Panc1 (cell line): ENCODE data around the gene ZNF584. TPM values are rescaled to one million over a fixed set of nuclear protein-coding genes. Genes with fewer than 3 reads are reported as not detected.
A peak's percentile ranks its signal among the peaks of the same experiment; 100 is the strongest.

Experiments
- ATAC-seq: fragments of 200-7000 bp; cut with Tn5 transposase; 2 replicates; pipeline ENCODE4 v1.9.1; 2020; ENCODE audit warnings: mild to moderate bottlenecking, moderate library complexity
- BruUV-seq: library from RNA; stranded (reverse); fragments of 400-500 nt; replicated peaks from 2 replicates; lab custom pipeline; 2021; lab: Mats Ljungman, UMichigan
- CTCF ChIA-PET: fragments of 300-600 bp; sonication (Branson Sonifier 250); formaldehyde crosslinking; loops from one replicate; lab custom pipeline; 2022; ENCODE audit warnings: antibody characterized with exemption; lab: Charles Lee
- POLR2A ChIA-PET: fragments of 300-600 bp; sonication (Branson Sonifier 250); formaldehyde crosslinking; loops from one replicate; lab custom pipeline; 2022; ENCODE audit warnings: antibody characterized with exemption; lab: Charles Lee
- DNase-seq: peaks from one replicate; pipeline ENCODE4 v3.0.0-alpha.2; 2010; ENCODE audit warnings: low read depth, low spot score
- H3K27ac ChIP-seq: 2 replicates; pipeline ENCODE4 v1.5.1; 2011; ENCODE audit warnings: mild to moderate bottlenecking, low read length, inconsistent platforms
- H3K27me3 ChIP-seq: fragments of 200-500 bp; sonication (Bioruptor generic); 2 replicates; pipeline ENCODE4 v1.6.0; 2014; ENCODE audit warnings: low read length, inconsistent platforms; ENCODE audit not compliant: control insufficient read depth, insufficient read depth
- H3K36me3 ChIP-seq: fragments of 200-500 bp; sonication (Bioruptor generic); 2 replicates; pipeline ENCODE4 v1.5.1; 2014; ENCODE audit warnings: inconsistent platforms, mild to moderate bottlenecking, low read length, moderate library complexity; ENCODE audit not compliant: control insufficient read depth, insufficient read depth
- H3K4me1 ChIP-seq: 2 replicates; pipeline ENCODE4 v1.5.1; 2011; ENCODE audit warnings: inconsistent platforms, mild to moderate bottlenecking, low read length, moderate library complexity; ENCODE audit not compliant: control insufficient read depth, insufficient read depth
- H3K4me3 ChIP-seq, 2 experiments: 2 replicates each; pipeline ENCODE4 v1.5.1; 2011 to 2012; ENCODE audit warnings: low read depth in 2 of 2, low read length in 2 of 2, mild to moderate bottlenecking in 2 of 2, inconsistent platforms in 1 of 2, moderate library complexity in 1 of 2
- H3K9me3 ChIP-seq: fragments of 200-500 bp; sonication (Bioruptor generic); 2 replicates; pipeline ENCODE4 v1.5.1; 2014; ENCODE audit warnings: low read depth, mild to moderate bottlenecking, inconsistent platforms, low read length, moderate library complexity; ENCODE audit not compliant: control insufficient read depth, insufficient read depth
- CTCF ChIP-seq: fragments of 450-650 bp; IDR thresholded peaks from 2 replicates; pipeline ENCODE4 v1.5.1; 2017; ENCODE audit warnings: mild to moderate bottlenecking
- POLR2AphosphoS5 ChIP-seq: IDR thresholded peaks from 2 replicates; pipeline ENCODE4 v1.6.1; 2012; ENCODE audit warnings: mild to moderate bottlenecking, low read depth, low read length, moderate library complexity
- REST ChIP-seq, 2 experiments: IDR thresholded peaks; 2 replicates each; pipeline ENCODE4 v1.6.1; 2011 to 2012; ENCODE audit warnings: low read depth in 2 of 2, control low read depth in 1 of 2, low read length in 1 of 2, mild to moderate bottlenecking in 1 of 2, moderate library complexity in 1 of 2; ENCODE audit not compliant: insufficient read depth in 1 of 2
- SIN3A ChIP-seq: IDR thresholded peaks from 2 replicates; pipeline ENCODE4 v1.6.1; 2012; ENCODE audit warnings: low read depth, mild to moderate bottlenecking, low read length, moderate library complexity, borderline replicate concordance; ENCODE audit not compliant: insufficient read depth
- TCF7L2 ChIP-seq: IDR thresholded peaks from 2 replicates; pipeline ENCODE4 v1.6.1; 2011; ENCODE audit warnings: mild to moderate bottlenecking, low read depth, low read length, inconsistent platforms
- in situ Hi-C: cut with HindIII; loops from 2 replicates; pipeline ENCODE4 v1.10.0; 2016; ENCODE audit warnings: low sequenced_read_pairs, low pct_unique_long_range_greater_than_20kb
- intact Hi-C: fragments of 100-400 bp; cut with micrococcal nuclease; formaldehyde crosslinking; loops from one replicate; pipeline ENCODE4 v1.10.0; 2022; ENCODE audit not compliant: unreplicated experiment
- total RNA-seq: library from RNA; stranded (reverse); gene quantifications from one replicate; pipeline ENCODE4 v1.2.1, GENCODE V29; 2021; ENCODE audit not compliant: unreplicated experiment

Gene ZNF584
- total RNA-seq, 1 experiment from 2014 or later, result 29.0 TPM

GRCh38 chr19:58388175-58388526 lies 20.3 kb upstream of the ZNF584 start:
- CTCF ChIA-PET, result no interaction called here
- Histone ChIP-seq H3K36me3 (peaks cover 29% of the 10 kb centered on the region), H3K27ac (peak overlapping the region; percentile 99), H3K4me3 (peak overlapping the region; percentile 97 to 98), H3K9me3 (no peaks in the 10 kb centered on the region), H3K27me3 (no peaks in the 10 kb centered on the region), H3K4me1 (peaks cover 36% of the 10 kb centered on the region)
- POLR2A ChIA-PET, result no interaction called here
- no peak for TF ChIP-seq REST (IDR thresholded peaks at IDR 0.05; ENCODE audit: insufficient read depth in 1 of 2, low read depth in 2 of 2, low read length in 1 of 2)
- TF ChIP-seq TCF7L2, result no peak
- TF ChIP-seq POLR2AphosphoS5, result 0 out of 2 replicates have a peak, but pooled peaks have one; percentile 5
- TF ChIP-seq CTCF, result no peak
- TF ChIP-seq SIN3A, result no peak
- no TSS peak for BruUV-seq
- DNase-seq (no peak), ATAC-seq (no peak)
- intact Hi-C loops (loop anchor here (5.0 kb wide), 1 partner anchor 61 kb away; the partner anchor contains the start of gene ZSCAN22), in situ Hi-C loops (no loop called here)

GRCh38 chr19:58392945-58393724 lies 15.3 kb upstream of the ZNF584 start:
- CTCF ChIA-PET, result interaction anchor here (0.7 kb wide), 1 partner anchor 145 kb away, joined by 3 read pairs; no protein-coding TSS in a partner anchor
- ATAC-seq, result no peak

More at GRCh38 chr19:58392945-58393724, 15.3 kb upstream of the ZNF584 start:
- intact Hi-C loops (no loop called here), in situ Hi-C loops (no loop called here)
- Histone ChIP-seq H3K36me3 (peaks cover 28% of the 10 kb centered on the region), H3K4me3 (no peak overlapping the region), H3K27me3 (no peaks in the 10 kb centered on the region), H3K27ac (no peak overlapping the region), H3K9me3 (no peaks in the 10 kb centered on the region), H3K4me1 (peaks cover 27% of the 10 kb centered on the region)
- no peak for TF ChIP-seq REST (IDR thresholded peaks at IDR 0.05; ENCODE audit: insufficient read depth in 1 of 2, low read depth in 2 of 2, low read length in 1 of 2)
- TF ChIP-seq POLR2AphosphoS5, result no peak
- TF ChIP-seq TCF7L2, result no peak
- no peak for TF ChIP-seq CTCF
- TF ChIP-seq SIN3A, result no peak
- POLR2A ChIA-PET, result no interaction called here
- no peak for DNase-seq
- BruUV-seq, result no TSS peak
